GM23338 (cell line): ENCODE data around the gene PTS. TPM values are rescaled to one million over a fixed set of nuclear protein-coding genes. Genes with fewer than 3 reads are reported as not detected.

Source experiments
- ATAC-seq: fragments of 200-7000 bp; cut with Tn5 transposase; 3 replicates; pipeline ENCODE4 v1.9.1; 2020
- DNase-seq: peaks from one replicate; pipeline ENCODE4 v3.0.0-alpha.2; 2015; ENCODE audit warnings: low spot score
- H2AFZ ChIP-seq: fragments of 200-600 bp; sonication (generic); 2 replicates; pipeline ENCODE4 v1.8.0; 2016; ENCODE audit warnings: antibody characterized with exemption, mild to moderate bottlenecking, moderate library complexity
- H3F3A ChIP-seq: fragments of 200-600 bp; sonication (generic); replicated peaks from 2 replicates; pipeline ENCODE4 v1.8.0; 2017; ENCODE audit warnings: antibody characterized with exemption, mixed run types, low read depth
- H3K27ac ChIP-seq: fragments of 200-600 bp; sonication (generic); 2 replicates; pipeline ENCODE4 v1.6.1; 2016; ENCODE audit warnings: low read depth
- H3K27me3 ChIP-seq: fragments of 200-600 bp; sonication (generic); 2 replicates; pipeline ENCODE4 v1.8.0; 2016; ENCODE audit warnings: mild to moderate bottlenecking, mixed run types, moderate library complexity; ENCODE audit not compliant: insufficient read depth
- H3K36me3 ChIP-seq: fragments of 200-600 bp; sonication (generic); 2 replicates; pipeline ENCODE4 v1.8.0; 2016; ENCODE audit warnings: mild to moderate bottlenecking; ENCODE audit not compliant: insufficient read depth
- H3K4me1 ChIP-seq: fragments of 200-600 bp; sonication (generic); 2 replicates; pipeline ENCODE4 v1.8.0; 2016; ENCODE audit warnings: mild to moderate bottlenecking, moderate library complexity; ENCODE audit not compliant: insufficient read depth
- H3K4me2 ChIP-seq: fragments of 200-600 bp; sonication (generic); 2 replicates; pipeline ENCODE4 v1.7.1; 2017; ENCODE audit warnings: mixed run types
- H3K4me3 ChIP-seq: fragments of 200-600 bp; sonication (generic); 2 replicates; pipeline ENCODE4 v1.6.1; 2016; ENCODE audit warnings: mixed run types
- H3K79me2 ChIP-seq: fragments of 200-600 bp; sonication (generic); replicated peaks from 2 replicates; pipeline ENCODE4 v1.8.0; 2017; ENCODE audit warnings: mild to moderate bottlenecking; ENCODE audit not compliant: insufficient read depth
- H3K9me2 ChIP-seq: fragments of 200-600 bp; sonication (generic); 2 replicates; pipeline ENCODE4 v1.8.0; 2017; ENCODE audit not compliant: insufficient read depth
- H4K20me1 ChIP-seq: fragments of 200-600 bp; sonication (generic); replicated peaks from 2 replicates; pipeline ENCODE4 v1.8.0; 2017; ENCODE audit warnings: mild to moderate bottlenecking; ENCODE audit not compliant: insufficient read depth
- H3K27ac Mint-ChIP-seq: 2 replicates; pipeline ENCODE4 v1.8.0; 2020; ENCODE audit warnings: inconsistent platforms, mild to moderate bottlenecking, moderate library complexity, mixed read lengths
- H3K27me3 Mint-ChIP-seq: 3 replicates; pipeline ENCODE4 v1.8.0; 2022; ENCODE audit warnings: low read depth, mild to moderate bottlenecking, moderate library complexity, mixed read lengths, inconsistent platforms; ENCODE audit not compliant: insufficient read depth, poor library complexity
- H3K36me3 Mint-ChIP-seq: 3 replicates; pipeline ENCODE4 v1.8.0; 2021; ENCODE audit warnings: low read depth, mild to moderate bottlenecking, inconsistent platforms, moderate library complexity, mixed read lengths
- H3K4me1 Mint-ChIP-seq: 3 replicates; pipeline ENCODE4 v1.8.0; 2020; ENCODE audit warnings: mild to moderate bottlenecking, inconsistent platforms, mixed read lengths
- H3K4me3 Mint-ChIP-seq: 3 replicates; pipeline ENCODE4 v1.8.0; 2021; ENCODE audit warnings: moderate library complexity, mild to moderate bottlenecking, inconsistent platforms, mixed read lengths
- H3K9me3 Mint-ChIP-seq: 3 replicates; pipeline ENCODE4 v1.8.0; 2020; ENCODE audit warnings: moderate library complexity, mild to moderate bottlenecking, inconsistent platforms, mixed read lengths
- CREB1 ChIP-seq: fragments of 250-450 bp; sonication (Bioruptor Pico); IDR thresholded peaks from 2 replicates; pipeline ENCODE4 v1.5.0; 2020; ENCODE audit warnings: low read depth, mild to moderate bottlenecking, moderate library complexity
- EZH2 ChIP-seq: fragments of 200-600 bp; sonication (generic); IDR thresholded peaks from one replicate; pipeline ENCODE4 v1.8.0; 2017; ENCODE audit warnings: antibody characterized with exemption, mild to moderate bottlenecking, low read depth; ENCODE audit not compliant: unreplicated experiment
- JUNB ChIP-seq: IDR thresholded peaks from one replicate; pipeline ENCODE4 v1.6.1; 2016; ENCODE audit warnings: antibody characterized with exemption; ENCODE audit not compliant: unreplicated experiment
- NANOG ChIP-seq: IDR thresholded peaks from 2 replicates; pipeline ENCODE4 v1.6.1; 2016; ENCODE audit warnings: antibody characterized with exemption, borderline replicate concordance
- POLR2AphosphoS5 ChIP-seq: IDR thresholded peaks from 2 replicates; pipeline ENCODE4 v1.6.1; 2016; ENCODE audit warnings: antibody characterized with exemption, low read depth
- ZNF331 ChIP-seq: fragments of 250-450 bp; sonication (Bioruptor Pico); IDR thresholded peaks from 2 replicates; pipeline ENCODE4 v1.5.0; 2020; ENCODE audit warnings: low read depth, mild to moderate bottlenecking, moderate library complexity
- polyA plus RNA-seq: library from polyadenylated mRNA; unstranded; fragments of >200 nt; fragmentation: Nextera tagmentation; extraction: Ambion mirVana; gene quantifications from 2 replicates; pipeline ENCODE4 v1.2.1, GENCODE V29; 2016
- total RNA-seq: library from RNA; depleted of rRNA; stranded (reverse); fragments of >200 nt; shearing (Covaris generic); gene quantifications from 2 replicates; pipeline ENCODE4 v1.2.3, GENCODE V29; 2014
- TF ChIP-seq, protein P1 (sequence below), 2 experiments: fragments of 200-600 bp in 1 of 2; sonication (generic) in 1 of 2; conservative IDR thresholded peaks; 2 replicates each; pipeline versions ENCODE4 v1.5.1 to v1.6.1; 2016 to 2017; ENCODE audit warnings: antibody characterized with exemption in 2 of 2, low read depth in 2 of 2, mild to moderate bottlenecking in 2 of 2, moderate library complexity in 1 of 2

Gene PTS
- total and polyA plus RNA-seq, 2 experiments from 2014 or later = 19.9 to 85.5 TPM

DNA sequence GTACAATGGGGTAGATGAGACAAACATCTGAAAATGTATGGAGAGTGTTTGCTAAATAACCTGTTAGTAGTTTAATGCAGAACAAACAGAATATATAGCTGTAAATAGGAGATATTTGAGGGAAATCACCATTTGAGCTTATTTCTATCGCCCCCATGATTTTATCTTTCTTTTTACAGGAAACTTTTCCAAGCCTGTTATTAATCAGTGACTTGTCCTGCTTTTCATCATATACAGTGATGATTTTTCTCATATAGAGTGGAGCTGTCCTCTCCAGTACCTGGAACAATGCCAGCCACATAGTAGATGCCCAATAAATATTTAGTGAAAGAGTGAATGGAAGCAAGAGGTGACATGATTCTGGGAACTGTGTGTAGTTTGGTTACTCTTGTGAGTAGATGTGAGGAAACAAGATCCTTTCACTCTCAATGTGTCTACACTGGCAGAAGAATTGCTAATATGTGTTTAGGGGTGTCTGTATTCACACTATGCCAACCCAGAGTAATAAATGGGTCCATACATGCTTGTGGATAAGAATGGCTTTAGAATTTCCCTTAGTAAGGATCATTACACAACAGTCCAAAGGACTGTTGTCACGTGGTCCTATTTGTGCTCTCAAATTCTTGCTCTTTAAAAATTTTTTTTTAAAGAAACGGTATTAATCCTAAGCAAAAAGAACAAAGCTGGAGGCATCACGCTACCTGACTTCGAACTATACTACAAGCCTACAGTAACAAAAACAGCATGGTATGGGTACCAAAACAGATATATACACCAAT lies 2.3 kb upstream of the PTS start:
- Histone ChIP-seq H3K9me2 (no peaks in the 10 kb centered on the region), H3F3A (no peaks in the 10 kb centered on the region), H3K4me3 (no peak overlapping the region), H3K4me1 (peaks cover 7% of the 10 kb centered on the region; the same call in 1 of the 2 replicates), H3K27ac (no peak overlapping the region), H3K4me2 (no peak overlapping the region), H2AFZ (no peak overlapping the region), H3K27me3 (no peaks in the 10 kb centered on the region; the same call in 1 of the 2 replicates), H3K79me2 (peaks cover 24% of the 10 kb centered on the region), H3K36me3 (no peaks in the 10 kb centered on the region), H4K20me1 (peaks cover 5% of the 10 kb centered on the region; the same call in 1 of the 2 replicates)
- no peaks in the 10 kb centered on the region for H3K9me3 Mint-ChIP-seq
- H3K36me3 Mint-ChIP-seq = no peaks in the 10 kb centered on the region
- no peak overlapping the region for H3K27ac Mint-ChIP-seq
- H3K27me3 Mint-ChIP-seq = peaks cover 9% of the 10 kb centered on the region
- TF ChIP-seq ZNF331 = no peak
- no peak for TF ChIP-seq EZH2
- TF ChIP-seq, protein P1, sequence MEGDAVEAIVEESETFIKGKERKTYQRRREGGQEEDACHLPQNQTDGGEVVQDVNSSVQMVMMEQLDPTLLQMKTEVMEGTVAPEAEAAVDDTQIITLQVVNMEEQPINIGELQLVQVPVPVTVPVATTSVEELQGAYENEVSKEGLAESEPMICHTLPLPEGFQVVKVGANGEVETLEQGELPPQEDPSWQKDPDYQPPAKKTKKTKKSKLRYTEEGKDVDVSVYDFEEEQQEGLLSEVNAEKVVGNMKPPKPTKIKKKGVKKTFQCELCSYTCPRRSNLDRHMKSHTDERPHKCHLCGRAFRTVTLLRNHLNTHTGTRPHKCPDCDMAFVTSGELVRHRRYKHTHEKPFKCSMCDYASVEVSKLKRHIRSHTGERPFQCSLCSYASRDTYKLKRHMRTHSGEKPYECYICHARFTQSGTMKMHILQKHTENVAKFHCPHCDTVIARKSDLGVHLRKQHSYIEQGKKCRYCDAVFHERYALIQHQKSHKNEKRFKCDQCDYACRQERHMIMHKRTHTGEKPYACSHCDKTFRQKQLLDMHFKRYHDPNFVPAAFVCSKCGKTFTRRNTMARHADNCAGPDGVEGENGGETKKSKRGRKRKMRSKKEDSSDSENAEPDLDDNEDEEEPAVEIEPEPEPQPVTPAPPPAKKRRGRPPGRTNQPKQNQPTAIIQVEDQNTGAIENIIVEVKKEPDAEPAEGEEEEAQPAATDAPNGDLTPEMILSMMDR (conservative IDR thresholded peaks at IDR 0.05; ENCODE audit: low read depth in 2 of 2) = no peak
- no peak for DNase-seq
- peaks cover 8% of the 10 kb centered on the region for H3K4me1 Mint-ChIP-seq
- no peak overlapping the region for H3K4me3 Mint-ChIP-seq
- ATAC-seq = no peak

DNA sequence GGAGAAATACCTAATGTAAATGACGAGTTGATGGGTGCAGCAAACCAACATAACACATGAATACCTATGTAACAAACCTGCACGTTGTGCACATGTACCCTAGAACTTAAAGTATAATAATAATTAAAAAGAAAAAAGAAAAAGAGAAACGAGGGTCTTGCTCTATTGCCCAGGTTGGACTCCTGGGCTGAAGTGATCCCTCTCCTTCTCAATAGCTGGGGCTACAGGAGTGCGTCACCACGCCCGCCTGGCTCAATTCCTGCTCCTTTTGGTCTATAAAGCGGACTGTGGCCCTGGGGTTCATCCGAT lies 521 bp upstream of the PTS start:
- peaks cover 11% of the 10 kb centered on the region; the same call in 2 of the 3 replicates for H3K36me3 Mint-ChIP-seq
- H3K27me3 Mint-ChIP-seq = peaks cover 9% of the 10 kb centered on the region
- H2AFZ ChIP-seq = peak overlapping the region; percentile 99
- H3K4me3 Mint-ChIP-seq = peak overlapping the region; percentile 75
- no peaks in the 10 kb centered on the region; the same call in 1 of the 2 replicates for H3K27me3 ChIP-seq
- peak overlapping the region; percentile 90 for H3K27ac ChIP-seq
- no peaks in the 10 kb centered on the region for H3K9me3 Mint-ChIP-seq
- ATAC-seq = peak; percentile 50; the same call in 1 of the 3 replicates
- peak overlapping the region; percentile 95 for H3K4me2 ChIP-seq
- peaks cover 8% of the 10 kb centered on the region; the same call in 1 of the 2 replicates for H3K36me3 ChIP-seq
- H3K27ac Mint-ChIP-seq = peak overlapping the region; percentile 95
- H4K20me1 ChIP-seq = peaks cover 5% of the 10 kb centered on the region; the same call in 1 of the 2 replicates
- no peaks in the 10 kb centered on the region for H3K9me2 ChIP-seq
- H3F3A ChIP-seq = no peaks in the 10 kb centered on the region
- no peak for TF ChIP-seq POLR2AphosphoS5
- TF ChIP-seq CREB1 (CRISPR knock-in tag) = no peak
- TF ChIP-seq JUNB = no peak
- no peak for TF ChIP-seq NANOG
- no peak for TF ChIP-seq EZH2
- peak overlapping the region; percentile 85 for H3K4me3 ChIP-seq
- no peak for DNase-seq
- H3K4me1 ChIP-seq = peaks cover 7% of the 10 kb centered on the region; the same call in 1 of the 2 replicates
- H3K79me2 ChIP-seq = peaks cover 30% of the 10 kb centered on the region
- peaks cover 8% of the 10 kb centered on the region for H3K4me1 Mint-ChIP-seq
